ENCODE results near the gene ATAT1.
A peak's percentile ranks its signal among the peaks of the same experiment; 100 is the strongest.

Gene ATAT1

GRCh38 chr6:30683980-30684338 is 57.3 kb downstream of the ATAT1 start:
- Histone ChIP-seq H3K27ac (ENCODE audit: insufficient read depth, low read length, poor library complexity, severe bottlenecking) (peak overlapping the region; percentile 96), H3K27me3 (replicated peaks; ENCODE audit: control insufficient read depth, insufficient read depth, low read length, poor library complexity, severe bottlenecking) (no peaks in the 10 kb centered on the region), H3K9me3 (ENCODE audit: control insufficient read depth, low read length) (no peaks in the 10 kb centered on the region), H3K36me3 (ENCODE audit: control insufficient read depth, insufficient read depth, low read length) (no peaks in the 10 kb centered on the region), H3K4me1 (ENCODE audit: control insufficient read depth, insufficient read depth, low read length, poor library complexity, severe bottlenecking) (peaks cover 41% of the 10 kb centered on the region), H3K4me3 (ENCODE audit: insufficient read depth, low read depth, low read length, poor library complexity, severe bottlenecking) (peak overlapping the region; percentile 99)
- DNase-seq, result no peak

- Histone ChIP-seq H3K36me3 (ENCODE audit: control insufficient read depth, insufficient read depth, low read length) (no peaks in the 10 kb centered on the region), H3K4me3 (ENCODE audit: insufficient read depth, low read depth, low read length, poor library complexity, severe bottlenecking) (peak overlapping the region; percentile 99), H3K4me1 (ENCODE audit: control insufficient read depth, insufficient read depth, low read length, poor library complexity, severe bottlenecking) (peaks cover 41% of the 10 kb centered on the region), H3K27ac (ENCODE audit: insufficient read depth, low read length, poor library complexity, severe bottlenecking) (peak overlapping the region; percentile 96), H3K9me3 (ENCODE audit: control insufficient read depth, low read length) (no peaks in the 10 kb centered on the region), H3K27me3 (replicated peaks; ENCODE audit: control insufficient read depth, insufficient read depth, low read length, poor library complexity, severe bottlenecking) (no peaks in the 10 kb centered on the region)
- peak; percentile 28 to 44 (median 31) for DNase-seq
Observed at GRCh38 chr6:30684386-30685156, 57.9 kb downstream of the ATAT1 start.

GRCh38 chr6:30685157-30686008 is 58.7 kb downstream of the ATAT1 start:
- peak overlapping the region; percentile 96 for H3K27ac ChIP-seq (ENCODE audit: insufficient read depth, low read length, poor library complexity, severe bottlenecking)
- no peak for DNase-seq

GRCh38 chr6:30686009-30686907 is 59.6 kb downstream of the ATAT1 start, which contains the start of gene PPP1R18:
Gene PPP1R18, minus strand, starts transcription at chr6:30686645. Its CDS starts 627 bp downstream, at chr6:30686018.
- DNase-seq, result peak; percentile 68 to 75 (median 72)

More at GRCh38 chr6:30685157-30686008, 58.7 kb downstream of the ATAT1 start:
- Histone ChIP-seq H3K27me3 (replicated peaks; ENCODE audit: control insufficient read depth, insufficient read depth, low read length, poor library complexity, severe bottlenecking) (no peaks in the 10 kb centered on the region), H3K9me3 (ENCODE audit: control insufficient read depth, low read length) (no peaks in the 10 kb centered on the region), H3K36me3 (ENCODE audit: control insufficient read depth, insufficient read depth, low read length) (no peaks in the 10 kb centered on the region), H3K4me1 (ENCODE audit: control insufficient read depth, insufficient read depth, low read length, poor library complexity, severe bottlenecking) (peaks cover 41% of the 10 kb centered on the region), H3K4me3 (ENCODE audit: insufficient read depth, low read depth, low read length, poor library complexity, severe bottlenecking) (peak overlapping the region; percentile 99)

GRCh38 chr6:30686908-30687658 is 60.4 kb downstream of the ATAT1 start:
- peak; percentile 65 to 79 (median 70) for DNase-seq
- peak overlapping the region; percentile 99 for H3K4me3 ChIP-seq (ENCODE audit: insufficient read depth, low read depth, low read length, poor library complexity, severe bottlenecking)
- H3K27ac ChIP-seq (ENCODE audit: insufficient read depth, low read length, poor library complexity, severe bottlenecking), result peak overlapping the region; percentile 96
- H3K9me3 ChIP-seq (ENCODE audit: control insufficient read depth, low read length), result no peaks in the 10 kb centered on the region
- no peaks in the 10 kb centered on the region for H3K36me3 ChIP-seq (ENCODE audit: control insufficient read depth, insufficient read depth, low read length)
- H3K4me1 ChIP-seq (ENCODE audit: control insufficient read depth, insufficient read depth, low read length, poor library complexity, severe bottlenecking), result peaks cover 39% of the 10 kb centered on the region
- no peaks in the 10 kb centered on the region for H3K27me3 ChIP-seq (replicated peaks; ENCODE audit: control insufficient read depth, insufficient read depth, low read length, poor library complexity, severe bottlenecking)

More at GRCh38 chr6:30686009-30686907, 59.6 kb downstream of the ATAT1 start, which contains the start of gene PPP1R18:
- Histone ChIP-seq H3K4me3 (ENCODE audit: insufficient read depth, low read depth, low read length, poor library complexity, severe bottlenecking) (peak within 1 kb of the TSS; percentile 99), H3K27ac (ENCODE audit: insufficient read depth, low read length, poor library complexity, severe bottlenecking) (peak within 1 kb of the TSS; percentile 96), H3K36me3 (ENCODE audit: control insufficient read depth, insufficient read depth, low read length) (no peaks in the 10 kb centered on the region), H3K27me3 (replicated peaks; ENCODE audit: control insufficient read depth, insufficient read depth, low read length, poor library complexity, severe bottlenecking) (no peaks in the 10 kb centered on the region), H3K9me3 (ENCODE audit: control insufficient read depth, low read length) (no peaks in the 10 kb centered on the region), H3K4me1 (ENCODE audit: control insufficient read depth, insufficient read depth, low read length, poor library complexity, severe bottlenecking) (peaks cover 41% of the 10 kb centered on the region)

GRCh38 chr6:30687659-30688431 is 61.2 kb downstream of the ATAT1 start:
- peak overlapping the region; percentile 96 for H3K27ac ChIP-seq (ENCODE audit: insufficient read depth, low read length, poor library complexity, severe bottlenecking)
- DNase-seq, result no peak
- no peaks in the 10 kb centered on the region for H3K36me3 ChIP-seq (ENCODE audit: control insufficient read depth, insufficient read depth, low read length)
- H3K4me1 ChIP-seq (ENCODE audit: control insufficient read depth, insufficient read depth, low read length, poor library complexity, severe bottlenecking), result peaks cover 39% of the 10 kb centered on the region
- no peaks in the 10 kb centered on the region for H3K27me3 ChIP-seq (replicated peaks; ENCODE audit: control insufficient read depth, insufficient read depth, low read length, poor library complexity, severe bottlenecking)
- no peaks in the 10 kb centered on the region for H3K9me3 ChIP-seq (ENCODE audit: control insufficient read depth, low read length)
- H3K4me3 ChIP-seq (ENCODE audit: insufficient read depth, low read depth, low read length, poor library complexity, severe bottlenecking), result peak overlapping the region; percentile 99

GRCh38 chr6:30688569-30688968 is 61.9 kb downstream of the ATAT1 start:
- H3K27me3 ChIP-seq (replicated peaks; ENCODE audit: control insufficient read depth, insufficient read depth, low read length, poor library complexity, severe bottlenecking), result no peaks in the 10 kb centered on the region
- no peak overlapping the region for H3K4me3 ChIP-seq (ENCODE audit: insufficient read depth, low read depth, low read length, poor library complexity, severe bottlenecking)
- DNase-seq, result no peak
- peaks cover 39% of the 10 kb centered on the region for H3K4me1 ChIP-seq (ENCODE audit: control insufficient read depth, insufficient read depth, low read length, poor library complexity, severe bottlenecking)
- no peaks in the 10 kb centered on the region for H3K9me3 ChIP-seq (ENCODE audit: control insufficient read depth, low read length)
- no peaks in the 10 kb centered on the region for H3K36me3 ChIP-seq (ENCODE audit: control insufficient read depth, insufficient read depth, low read length)
- peak overlapping the region; percentile 67 for H3K27ac ChIP-seq (ENCODE audit: insufficient read depth, low read length, poor library complexity, severe bottlenecking)

GRCh38 chr6:30689022-30689865 is 62.6 kb downstream of the ATAT1 start:
- Histone ChIP-seq H3K27ac (ENCODE audit: insufficient read depth, low read length, poor library complexity, severe bottlenecking) (peak overlapping the region; percentile 67), H3K36me3 (ENCODE audit: control insufficient read depth, insufficient read depth, low read length) (no peaks in the 10 kb centered on the region), H3K27me3 (replicated peaks; ENCODE audit: control insufficient read depth, insufficient read depth, low read length, poor library complexity, severe bottlenecking) (no peaks in the 10 kb centered on the region), H3K9me3 (ENCODE audit: control insufficient read depth, low read length) (no peaks in the 10 kb centered on the region), H3K4me1 (ENCODE audit: control insufficient read depth, insufficient read depth, low read length, poor library complexity, severe bottlenecking) (peaks cover 39% of the 10 kb centered on the region), H3K4me3 (ENCODE audit: insufficient read depth, low read depth, low read length, poor library complexity, severe bottlenecking) (no peak overlapping the region)
- no peak for DNase-seq

All from effector memory CD4-positive, alpha-beta T cell (primary cell).